ENCODE data around the gene OOSP4B.

GRCh38 chr11:60065801-60066200 is 48.8 kb downstream of the OOSP4B start:
- TF ChIP-seq CTCF (conservative IDR thresholded peaks at IDR 0.05; ENCODE audit: low read depth, low read length) (no peak), USF2 (IDR thresholded peaks at IDR 0.05; ENCODE audit: low read depth, low read length) (no peak), ELK1 (IDR thresholded peaks at IDR 0.05; ENCODE audit: borderline replicate concordance, low read depth, low read length) (no peak), MXI1 (IDR thresholded peaks at IDR 0.05; ENCODE audit: borderline replicate concordance, low read depth, low read length) (no peak), POLR2A (IDR thresholded peaks at IDR 0.05; ENCODE audit: low read depth, low read length) (no peak), MAZ (IDR thresholded peaks at IDR 0.05; ENCODE audit: borderline replicate concordance, low read depth, low read length) (no peak)
